GM12801 (cell line): Measurements from ENCODE around the gene PGM3.

Source experiments
- CTCF ChIP-seq: IDR thresholded peaks from one replicate; pipeline ENCODE4 v1.5.1; 2011; ENCODE audit warnings: control low read depth; ENCODE audit not compliant: insufficient read length; ENCODE audit errors: extremely low read depth

PGM3 gene

DNA sequence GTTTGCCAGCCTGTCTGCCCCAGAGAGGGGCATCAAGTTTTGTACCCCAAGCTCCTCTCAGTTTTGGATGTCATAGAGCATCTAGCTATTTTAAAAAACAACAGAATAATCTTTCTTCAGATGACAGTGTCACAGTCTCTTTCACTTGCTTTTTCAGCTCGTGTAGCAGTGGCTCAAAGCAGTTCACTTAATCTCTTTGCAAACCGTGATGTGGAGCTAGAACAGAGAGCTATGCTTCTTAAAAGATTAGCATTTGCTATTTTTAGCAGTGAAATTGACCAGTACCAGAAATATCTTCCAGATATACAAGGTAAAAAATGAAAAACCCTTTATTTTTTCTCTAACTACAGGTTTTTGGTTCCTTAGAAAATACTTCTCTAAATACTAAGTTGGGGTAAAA lies 37.3 kb downstream of the PGM3 start:
- TF ChIP-seq CTCF: no peak

- no peak for TF ChIP-seq CTCF
These were observed 39.1 kb downstream of the PGM3 start for GRCh38 chr6:83153883-83154521.

DNA sequence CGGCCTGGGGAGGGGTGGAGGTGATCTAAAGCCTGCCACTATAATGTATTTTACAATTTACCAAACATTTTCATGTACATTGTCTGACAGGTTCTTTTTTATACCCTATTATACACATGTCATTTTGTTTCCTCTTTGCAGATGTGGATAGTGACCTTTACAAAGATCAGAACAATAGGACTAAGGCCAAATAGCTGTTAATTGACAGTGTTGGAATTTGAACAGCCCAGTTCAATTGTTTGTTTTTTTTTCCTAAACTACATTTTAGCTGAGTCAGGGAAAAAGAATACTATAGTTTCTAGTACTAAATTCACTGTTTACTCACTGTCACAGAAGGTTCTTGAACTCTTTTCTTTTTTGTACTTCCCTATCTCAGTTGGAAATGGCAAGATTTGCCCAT lies 40.2 kb downstream of the PGM3 start:
- no peak for TF ChIP-seq CTCF

DNA sequence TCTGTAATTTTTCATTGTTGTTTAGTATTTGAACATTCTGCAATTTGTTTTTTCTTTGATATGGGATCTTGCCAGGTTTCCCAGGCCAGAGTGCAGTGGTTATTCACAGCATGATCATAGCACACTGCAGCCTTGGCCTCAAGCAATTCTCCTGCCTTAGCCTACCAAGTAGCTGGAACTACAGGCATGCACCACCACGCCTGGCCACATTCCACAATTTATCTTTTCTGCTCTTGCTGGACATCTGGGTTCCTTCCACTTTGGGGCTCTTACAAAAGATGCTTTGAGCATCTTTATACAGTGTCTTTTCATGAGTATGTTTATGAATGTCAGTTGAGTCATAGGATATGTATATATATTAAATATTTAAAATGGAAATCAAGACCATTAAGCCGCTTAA lies 42.0 kb downstream of the PGM3 start:
- TF ChIP-seq CTCF: no peak

DNA sequence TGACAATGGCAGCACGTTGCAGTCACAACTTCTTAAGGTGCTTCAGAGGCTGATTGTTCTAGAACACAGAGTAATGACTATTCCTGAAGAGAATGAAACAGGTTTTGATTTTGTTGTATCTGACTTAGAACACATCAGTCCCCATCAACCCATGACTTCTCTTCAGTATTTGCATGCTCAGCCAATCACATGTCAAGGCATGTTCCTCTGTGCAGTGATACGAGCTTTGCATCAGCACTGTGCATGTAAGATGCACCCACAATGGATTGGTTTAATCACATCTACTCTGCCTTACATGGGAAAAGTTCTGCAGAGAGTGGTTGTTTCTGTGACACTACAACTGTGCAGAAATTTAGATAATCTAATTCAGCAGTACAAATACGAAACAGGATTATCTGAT lies 54.3 kb downstream of the PGM3 start:
- no peak for TF ChIP-seq CTCF

DNA sequence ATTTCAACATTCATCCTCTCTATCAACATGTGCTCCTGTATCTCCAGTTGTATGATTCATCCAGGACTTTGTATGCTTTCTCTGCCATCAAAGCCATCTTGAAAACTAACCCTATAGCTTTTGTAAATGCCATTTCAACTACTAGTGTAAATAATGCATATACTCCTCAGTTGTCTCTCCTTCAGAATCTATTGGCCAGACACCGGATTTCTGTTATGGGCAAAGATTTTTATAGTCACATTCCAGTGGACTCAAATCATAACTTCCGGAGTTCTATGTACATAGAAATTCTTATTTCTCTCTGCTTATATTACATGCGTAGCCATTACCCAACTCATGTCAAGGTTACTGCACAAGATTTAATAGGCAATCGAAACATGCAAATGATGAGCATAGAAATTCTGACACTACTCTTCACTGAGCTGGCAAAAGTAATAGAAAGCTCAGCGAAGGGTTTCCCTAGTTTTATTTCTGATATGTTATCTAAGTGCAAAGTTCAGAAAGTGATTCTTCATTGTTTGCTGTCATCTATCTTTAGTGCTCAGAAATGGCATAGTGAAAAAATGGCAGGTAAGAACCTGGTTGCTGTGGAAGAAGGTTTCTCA lies 54.8 kb downstream of the PGM3 start:
- TF ChIP-seq CTCF: no peak

GRCh38 chr6:83132121-83132520 lies 60.9 kb downstream of the PGM3 start:
- TF ChIP-seq CTCF: no peak
